Thyroid gland (tissue), 4 donors: ENCODE data around the gene RSAD2. TPM values are rescaled to one million over a fixed set of nuclear protein-coding genes. Genes with fewer than 3 reads are reported as not detected.

Source experiments
- DNase-seq, 2 donors: peaks; one replicate each; pipeline ENCODE4 v3.0.0-alpha.2; 2019
- H3K27ac ChIP-seq, 3 donors: fragments of 200-600 bp; sonication (generic); 1 replicate in 2 of 3; 2 replicates in 1 of 3; pipeline ENCODE4 v1.5.1; 2016 to 2019; ENCODE audit warnings: mild to moderate bottlenecking in 1 of 3, moderate library complexity in 1 of 3
- H3K27me3 ChIP-seq: fragments of 200-600 bp; sonication (generic); one replicate; pipeline ENCODE4 v1.5.1; 2019
- H3K36me3 ChIP-seq, 2 donors: fragments of 200-600 bp; sonication (generic); one replicate each; pipeline ENCODE4 v1.5.1; 2016 to 2019
- H3K4me1 ChIP-seq, 2 donors: fragments of 200-600 bp; sonication (generic); one replicate each; pipeline ENCODE4 v1.5.1; 2017 to 2019
- H3K4me3 ChIP-seq, 3 donors: fragments of 200-600 bp; sonication (generic); replicated peaks in 1 of 3; 1 replicate in 2 of 3; 2 replicates in 1 of 3; pipeline ENCODE4 v1.5.1; 2016; ENCODE audit warnings: mild to moderate bottlenecking in 1 of 3
- H3K9me3 ChIP-seq: fragments of 200-600 bp; sonication (generic); one replicate; pipeline ENCODE4 v1.5.1; 2017
- POLR2A ChIP-seq, 2 donors: fragments of 450-650 bp; IDR thresholded peaks; one replicate each; pipeline ENCODE4 v1.6.1; 2017; ENCODE audit warnings: antibody characterized with exemption in 2 of 2, mild to moderate bottlenecking in 2 of 2, moderate library complexity in 1 of 2
- WGBS, 2 donors: methylation state at CpG; one replicate each; pipeline ENCODE4 v1.1.5; 2017; 5-methylcytosine and 5-hydroxymethylcytosine counted together
- intact Hi-C: fragments of 100-400 bp; cut with DNase I; formaldehyde crosslinking; loops from one replicate; pipeline ENCODE4 v1.15.1; 2023
- total RNA-seq, 4 donors: library from RNA; depleted of rRNA; stranded (reverse); fragments of >200 nt; gene quantifications; one replicate each; pipeline ENCODE4 v1.2.3, GENCODE V29; 2016
- TF ChIP-seq, protein P1 (sequence below), 6 experiments: fragments of 200-600 bp in 3 of 6; fragments of 450-650 bp in 3 of 6; sonication (generic) in 3 of 6; IDR thresholded peaks; one replicate each; pipeline ENCODE4 v1.5.1; 2016 to 2019; ENCODE audit warnings: antibody characterized with exemption in 6 of 6, mild to moderate bottlenecking in 2 of 6, inconsistent platforms in 1 of 6, moderate library complexity in 1 of 6

The RSAD2 gene, protein sequence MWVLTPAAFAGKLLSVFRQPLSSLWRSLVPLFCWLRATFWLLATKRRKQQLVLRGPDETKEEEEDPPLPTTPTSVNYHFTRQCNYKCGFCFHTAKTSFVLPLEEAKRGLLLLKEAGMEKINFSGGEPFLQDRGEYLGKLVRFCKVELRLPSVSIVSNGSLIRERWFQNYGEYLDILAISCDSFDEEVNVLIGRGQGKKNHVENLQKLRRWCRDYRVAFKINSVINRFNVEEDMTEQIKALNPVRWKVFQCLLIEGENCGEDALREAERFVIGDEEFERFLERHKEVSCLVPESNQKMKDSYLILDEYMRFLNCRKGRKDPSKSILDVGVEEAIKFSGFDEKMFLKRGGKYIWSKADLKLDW
- total RNA-seq, result 1 to 10 TPM; 1.5 to 4.9 (median 2.6) TPM

DNA sequence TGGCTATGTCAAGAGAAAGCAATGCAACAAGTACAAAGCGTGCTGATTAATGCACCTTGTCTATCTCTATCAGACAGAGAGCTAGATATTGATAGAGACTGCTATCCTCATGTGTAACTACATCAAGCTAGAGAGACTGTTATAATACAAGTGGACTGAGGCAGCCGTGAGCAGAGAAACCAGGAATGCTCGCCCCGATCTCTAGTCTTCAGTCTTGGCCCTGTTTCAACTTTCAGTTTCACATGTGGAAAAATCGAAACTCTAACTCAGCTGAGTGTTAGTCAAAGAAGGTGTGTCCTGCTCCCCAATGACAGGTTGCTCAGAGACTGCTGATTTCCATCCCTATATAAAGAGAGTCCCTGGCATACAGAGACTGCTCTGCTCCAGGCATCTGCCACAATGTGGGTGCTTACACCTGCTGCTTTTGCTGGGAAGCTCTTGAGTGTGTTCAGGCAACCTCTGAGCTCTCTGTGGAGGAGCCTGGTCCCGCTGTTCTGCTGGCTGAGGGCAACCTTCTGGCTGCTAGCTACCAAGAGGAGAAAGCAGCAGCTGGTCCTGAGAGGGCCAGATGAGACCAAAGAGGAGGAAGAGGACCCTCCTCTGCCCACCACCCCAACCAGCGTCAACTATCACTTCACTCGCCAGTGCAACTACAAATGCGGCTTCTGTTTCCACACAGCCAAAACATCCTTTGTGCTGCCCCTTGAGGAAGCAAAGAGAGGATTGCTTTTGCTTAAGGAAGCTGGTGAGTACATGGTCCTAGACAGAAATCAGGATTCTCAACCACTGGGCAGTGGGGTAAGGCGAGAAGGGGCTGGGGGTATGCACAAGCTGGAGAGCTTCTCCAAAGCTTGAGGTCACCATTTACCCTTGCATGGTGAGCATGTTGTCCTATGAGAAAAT lies at the start of gene RSAD2:
Gene RSAD2, plus strand, starts transcription at position 376 of the 903 bp plus-strand sequence. Its CDS starts 24 bp downstream, at position 400.
- 26 to 29% methylated on average over 10 of the region's 10 CpGs for WGBS, 2 donors
- no peaks in the 10 kb centered on the region for H3K36me3 ChIP-seq
- DNase-seq, result peak; percentile 40 to 44
- H3K27ac ChIP-seq, result peak within 1 kb of the TSS in 2 of 3 donors; percentile 27 to 57
- intact Hi-C loops, result no loop called here
- H3K4me1 ChIP-seq, result peaks cover 0 to 6% of the 10 kb centered on the region in 2 donors
- TF ChIP-seq POLR2A (IDR thresholded peaks at IDR 0.05), result no peak
- TF ChIP-seq, protein P1, sequence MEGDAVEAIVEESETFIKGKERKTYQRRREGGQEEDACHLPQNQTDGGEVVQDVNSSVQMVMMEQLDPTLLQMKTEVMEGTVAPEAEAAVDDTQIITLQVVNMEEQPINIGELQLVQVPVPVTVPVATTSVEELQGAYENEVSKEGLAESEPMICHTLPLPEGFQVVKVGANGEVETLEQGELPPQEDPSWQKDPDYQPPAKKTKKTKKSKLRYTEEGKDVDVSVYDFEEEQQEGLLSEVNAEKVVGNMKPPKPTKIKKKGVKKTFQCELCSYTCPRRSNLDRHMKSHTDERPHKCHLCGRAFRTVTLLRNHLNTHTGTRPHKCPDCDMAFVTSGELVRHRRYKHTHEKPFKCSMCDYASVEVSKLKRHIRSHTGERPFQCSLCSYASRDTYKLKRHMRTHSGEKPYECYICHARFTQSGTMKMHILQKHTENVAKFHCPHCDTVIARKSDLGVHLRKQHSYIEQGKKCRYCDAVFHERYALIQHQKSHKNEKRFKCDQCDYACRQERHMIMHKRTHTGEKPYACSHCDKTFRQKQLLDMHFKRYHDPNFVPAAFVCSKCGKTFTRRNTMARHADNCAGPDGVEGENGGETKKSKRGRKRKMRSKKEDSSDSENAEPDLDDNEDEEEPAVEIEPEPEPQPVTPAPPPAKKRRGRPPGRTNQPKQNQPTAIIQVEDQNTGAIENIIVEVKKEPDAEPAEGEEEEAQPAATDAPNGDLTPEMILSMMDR (IDR thresholded peaks at IDR 0.05), result peak in 2 of 6 experiments; percentile 4 to 22
- no peaks in the 10 kb centered on the region for H3K27me3 ChIP-seq
- H3K4me3 ChIP-seq, result peak within 1 kb of the TSS; percentile 24 to 41 (median 31)
- H3K9me3 ChIP-seq, result no peaks in the 10 kb centered on the region

DNA sequence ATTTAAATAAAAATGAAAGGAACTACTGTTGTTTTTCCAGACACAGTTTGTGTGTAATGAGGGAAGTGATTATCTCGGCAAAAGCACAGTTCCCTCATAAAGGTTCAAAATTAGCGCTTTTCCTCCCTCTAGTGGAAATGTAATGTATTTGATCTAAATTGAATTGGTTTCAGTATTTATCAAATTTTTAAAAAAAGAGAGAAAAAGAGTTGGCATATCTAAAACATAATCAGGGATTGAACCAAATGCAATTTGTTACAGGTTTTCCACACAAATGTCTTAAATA lies 49.3 kb upstream of the RSAD2 start:
- H3K9me3 ChIP-seq, result no peaks in the 10 kb centered on the region
- H3K4me1 ChIP-seq, result no peaks in the 10 kb centered on the region
- WGBS, 2 donors, result 11% methylated on average over 2 of the region's 2 CpGs
- H3K36me3 ChIP-seq, result no peaks in the 10 kb centered on the region
- intact Hi-C loops, result no loop called here
- no peak for TF ChIP-seq POLR2A (IDR thresholded peaks at IDR 0.05)
- TF ChIP-seq, protein P1 (IDR thresholded peaks at IDR 0.05), result peak in 4 of 6 experiments; percentile 18 to 56 (median 38)
- no peak overlapping the region for H3K27ac ChIP-seq
- H3K27me3 ChIP-seq, result no peaks in the 10 kb centered on the region
- no peak overlapping the region for H3K4me3 ChIP-seq
- DNase-seq, result no peak

DNA sequence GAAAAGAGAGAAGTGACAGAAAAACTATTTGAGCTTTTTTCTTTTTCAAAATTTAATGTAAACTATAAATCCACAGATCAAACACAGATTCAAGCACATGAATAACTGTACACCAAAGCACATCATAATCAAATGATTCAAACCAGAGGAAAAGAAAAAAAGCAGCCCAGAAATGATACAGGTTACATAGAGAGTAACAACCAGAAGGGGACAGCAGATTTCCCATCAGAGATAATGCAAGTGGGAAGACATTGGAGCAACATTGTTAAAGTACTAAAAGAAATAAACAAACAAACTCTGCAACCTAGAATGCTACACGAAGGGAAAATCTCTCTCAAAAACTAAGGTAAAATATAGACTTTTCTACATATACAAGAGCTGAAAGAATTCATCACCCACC lies 46.3 kb upstream of the RSAD2 start:
- WGBS, 2 donors, result 62 to 65% methylated on average over 1 of the region's 1 CpG
- no peak for DNase-seq
- intact Hi-C loops, result no loop called here
- H3K9me3 ChIP-seq, result no peaks in the 10 kb centered on the region
- H3K27ac ChIP-seq, result no peak overlapping the region
- H3K36me3 ChIP-seq, result no peaks in the 10 kb centered on the region
- H3K27me3 ChIP-seq, result no peaks in the 10 kb centered on the region
- TF ChIP-seq, protein P1 (IDR thresholded peaks at IDR 0.05), result no peak
- TF ChIP-seq POLR2A (IDR thresholded peaks at IDR 0.05), result no peak
- H3K4me1 ChIP-seq, result no peaks in the 10 kb centered on the region
- no peak overlapping the region for H3K4me3 ChIP-seq

DNA sequence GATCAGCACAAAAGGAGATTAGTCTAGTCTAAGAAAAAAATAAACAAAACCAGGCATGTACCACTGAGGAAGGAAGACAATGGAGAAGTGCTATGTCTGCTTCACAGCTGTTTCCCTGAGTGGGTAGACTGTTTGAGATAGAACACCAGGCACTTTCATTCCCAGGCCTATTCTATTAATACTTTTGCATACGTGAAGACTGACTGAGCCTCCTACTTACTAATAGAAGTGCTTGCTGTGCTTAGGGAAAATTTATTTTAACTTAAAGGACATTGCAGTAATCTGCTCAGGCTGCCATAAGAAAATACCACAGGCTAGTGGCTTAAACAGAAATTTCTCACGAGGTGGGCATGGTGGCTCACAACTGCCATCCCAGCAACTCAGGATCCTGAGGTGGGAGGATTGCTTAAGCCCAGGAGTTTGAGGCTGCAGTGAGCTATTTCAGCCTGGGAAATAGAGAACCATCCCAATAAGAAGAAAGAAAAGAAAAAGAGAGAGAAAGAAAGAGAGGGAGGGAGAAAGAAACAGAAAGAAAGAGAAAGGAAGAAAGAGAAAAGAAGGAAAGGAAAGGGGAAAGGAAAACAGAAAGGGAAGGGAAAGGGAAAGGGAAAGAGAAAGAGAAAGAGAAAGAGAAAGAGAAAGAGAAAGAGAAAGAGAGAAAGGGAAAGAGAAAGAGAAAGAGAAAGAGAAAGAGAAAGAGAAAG lies 44.8 kb upstream of the RSAD2 start:
- no peaks in the 10 kb centered on the region for H3K36me3 ChIP-seq
- H3K4me1 ChIP-seq, result no peaks in the 10 kb centered on the region
- TF ChIP-seq POLR2A (IDR thresholded peaks at IDR 0.05), result no peak
- TF ChIP-seq, protein P1 (IDR thresholded peaks at IDR 0.05), result no peak
- WGBS, 2 donors, result 74 to 81% methylated on average over 2 of the region's 2 CpGs
- DNase-seq, result no peak
- no peak overlapping the region for H3K27ac ChIP-seq
- intact Hi-C loops, result no loop called here
- no peaks in the 10 kb centered on the region for H3K27me3 ChIP-seq
- H3K9me3 ChIP-seq, result no peaks in the 10 kb centered on the region
- H3K4me3 ChIP-seq, result no peak overlapping the region
